Trophoblast cell (in vitro differentiated cells and primary cell): ENCODE measurements around the gene AKIP1.

Experiments used
- DNase-seq, 2 donors: peaks; one replicate each; pipeline ENCODE4 v3.0.0-alpha.2; 2016
- H2AFZ ChIP-seq: 2 replicates; pipeline ENCODE4 v1.6.1; 2013; ENCODE audit warnings: low read length, moderate library complexity, mild to moderate bottlenecking; ENCODE audit not compliant: insufficient read depth, poor library complexity
- H2AK5ac ChIP-seq: 2 replicates; pipeline ENCODE4 v1.6.1; 2013; ENCODE audit warnings: mild to moderate bottlenecking, low read length
- H2BK120ac ChIP-seq: 2 replicates; pipeline ENCODE4 v1.6.1; 2013; ENCODE audit warnings: low read length, mild to moderate bottlenecking, moderate library complexity; ENCODE audit not compliant: insufficient read depth, poor library complexity
- H2BK12ac ChIP-seq: 2 replicates; pipeline ENCODE4 v1.6.1; 2013; ENCODE audit warnings: mild to moderate bottlenecking, low read length, moderate library complexity
- H2BK5ac ChIP-seq: 2 replicates; pipeline ENCODE4 v1.6.1; 2013; ENCODE audit warnings: low read length, low read depth, moderate library complexity, mild to moderate bottlenecking; ENCODE audit not compliant: poor library complexity
- H3K14ac ChIP-seq: 2 replicates; pipeline ENCODE4 v1.6.1; 2013; ENCODE audit warnings: mild to moderate bottlenecking, low read length
- H3K18ac ChIP-seq: 2 replicates; pipeline ENCODE4 v1.6.1; 2013; ENCODE audit warnings: mild to moderate bottlenecking, low read length
- H3K23ac ChIP-seq: 2 replicates; pipeline ENCODE4 v1.6.1; 2013; ENCODE audit warnings: low read length
- H3K27ac ChIP-seq: 2 replicates; pipeline ENCODE4 v1.5.1; 2013; ENCODE audit warnings: low read depth, mild to moderate bottlenecking, inconsistent platforms, low read length, moderate library complexity
- H3K27me3 ChIP-seq: 2 replicates; pipeline ENCODE4 v1.6.1; 2013; ENCODE audit warnings: inconsistent platforms, mild to moderate bottlenecking, low read length, moderate library complexity; ENCODE audit not compliant: insufficient read depth
- H3K36me3 ChIP-seq, 2 experiments: 1 replicate in 1 of 2; 2 replicates in 1 of 2; pipeline ENCODE4 v1.6.1; 2013; ENCODE audit warnings: low read length in 2 of 2, mild to moderate bottlenecking in 2 of 2, moderate library complexity in 1 of 2; ENCODE audit not compliant: insufficient read depth in 2 of 2, control insufficient read depth in 1 of 2
- H3K4ac ChIP-seq: 2 replicates; pipeline ENCODE4 v1.6.1; 2013; ENCODE audit warnings: low read depth, mild to moderate bottlenecking, low read length, moderate library complexity
- H3K4me1 ChIP-seq, 2 experiments: 1 replicate in 1 of 2; 2 replicates in 1 of 2; pipeline ENCODE4 v1.6.1; 2013; ENCODE audit warnings: low read length in 2 of 2, mild to moderate bottlenecking in 2 of 2, moderate library complexity in 1 of 2; ENCODE audit not compliant: insufficient read depth in 2 of 2, control insufficient read depth in 1 of 2
- H3K4me2 ChIP-seq: 2 replicates; pipeline ENCODE4 v1.6.1; 2013; ENCODE audit warnings: inconsistent platforms, mild to moderate bottlenecking, low read length, moderate library complexity
- H3K4me3 ChIP-seq: 2 replicates; pipeline ENCODE4 v1.5.1; 2013; ENCODE audit warnings: mild to moderate bottlenecking, low read depth, low read length, inconsistent platforms
- H3K79me1 ChIP-seq: one replicate; pipeline ENCODE4 v1.6.1; 2013; ENCODE audit warnings: low read length
- H3K79me2 ChIP-seq: 2 replicates; pipeline ENCODE4 v1.6.1; 2013; ENCODE audit warnings: low read length, mild to moderate bottlenecking; ENCODE audit not compliant: control insufficient read depth, insufficient read depth, poor library complexity
- H3K9ac ChIP-seq: 2 replicates; pipeline ENCODE4 v1.6.1; 2013; ENCODE audit warnings: mild to moderate bottlenecking, low read length
- H3K9me3 ChIP-seq: 2 replicates; pipeline ENCODE4 v1.6.1; 2013; ENCODE audit warnings: low read depth, mild to moderate bottlenecking, control low read depth, inconsistent platforms, low read length; ENCODE audit not compliant: insufficient read depth
- H4K12ac ChIP-seq: 2 replicates; pipeline ENCODE4 v1.6.1; 2013; ENCODE audit warnings: low read depth, mild to moderate bottlenecking, low read length, moderate library complexity
- H4K8ac ChIP-seq: 2 replicates; pipeline ENCODE4 v1.6.1; 2013; ENCODE audit warnings: low read depth, mild to moderate bottlenecking, low read length, moderate library complexity
- H4K91ac ChIP-seq: one replicate; pipeline ENCODE4 v1.6.1; 2013; ENCODE audit warnings: low read depth, mild to moderate bottlenecking, low read length, moderate library complexity
- WGBS: extraction: QIAGEN DNeasy Blood & Tissue Kit; methylation state at CpG from one replicate; pipeline ENCODE4 v1.1.7; 2013; ENCODE audit warnings: missing lambda C conversion rate; ENCODE audit not compliant: insufficient read length, insufficient coverage; ENCODE audit errors: extremely low coverage; 5-methylcytosine and 5-hydroxymethylcytosine counted together

Gene AKIP1

GRCh38 chr11:8937159-8937558 is 26.2 kb downstream of the AKIP1 start:
- Histone ChIP-seq H3K4me3 (no peak overlapping the region), H4K8ac (no peak overlapping the region), H3K23ac (no peak overlapping the region), H4K91ac (no peak overlapping the region), H3K27me3 (no peaks in the 10 kb centered on the region), H3K14ac (no peak overlapping the region), H3K9ac (no peak overlapping the region), H3K4me2 (no peak overlapping the region), H3K18ac (no peak overlapping the region), H3K36me3 (no peaks in the 10 kb centered on the region), H4K12ac (no peak overlapping the region), H2AFZ (no peak overlapping the region), H3K9me3 (no peaks in the 10 kb centered on the region), H3K4ac (no peak overlapping the region), H2AK5ac (no peak overlapping the region), H3K4me1 (peaks cover 4 to 11% of the 10 kb centered on the region in 2 experiments), H3K79me2 (no peaks in the 10 kb centered on the region), H2BK5ac (no peak overlapping the region), H3K27ac (no peak overlapping the region), H2BK12ac (no peak overlapping the region), H3K79me1 (no peaks in the 10 kb centered on the region), H2BK120ac (no peak overlapping the region)
- WGBS: no CpG with 5 or more reads among the region's 10 CpGs
- peak in 1 of 2 donors; percentile 29 for DNase-seq

DNA sequence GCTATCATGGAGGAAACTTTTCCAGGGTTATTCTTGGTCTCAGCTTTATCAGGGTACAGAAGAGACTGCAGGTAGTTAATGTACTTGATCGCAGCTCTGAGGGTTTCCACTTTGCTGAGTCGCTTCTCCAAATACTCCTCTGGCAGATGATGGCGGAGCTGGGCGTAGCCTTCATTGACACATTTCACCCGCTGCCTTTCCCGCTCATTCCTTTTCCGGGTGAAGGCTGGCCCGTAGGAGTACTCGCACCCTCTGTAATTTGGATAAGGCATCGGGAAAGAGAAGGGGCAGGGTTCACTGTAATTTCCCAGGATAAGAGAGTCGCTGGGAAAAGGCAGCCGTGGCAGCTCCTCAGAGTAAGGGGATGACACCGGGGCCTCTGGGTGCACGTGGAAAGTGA is 26.7 kb downstream of the AKIP1 start:
- H3K4me3 ChIP-seq: no peak overlapping the region
- DNase-seq: no peak
- no peak overlapping the region for H3K27ac ChIP-seq
- no peak overlapping the region for H3K9ac ChIP-seq
- no peak overlapping the region for H4K91ac ChIP-seq
- H2BK12ac ChIP-seq: no peak overlapping the region
- H3K9me3 ChIP-seq: no peaks in the 10 kb centered on the region
- no CpG with 5 or more reads among the region's 14 CpGs for WGBS
- no peaks in the 10 kb centered on the region for H3K36me3 ChIP-seq
- no peaks in the 10 kb centered on the region for H3K27me3 ChIP-seq
- no peaks in the 10 kb centered on the region for H3K79me2 ChIP-seq
- no peak overlapping the region for H2AK5ac ChIP-seq
- no peak overlapping the region for H3K18ac ChIP-seq
- no peak overlapping the region for H2BK5ac ChIP-seq
- no peak overlapping the region for H2AFZ ChIP-seq
- no peak overlapping the region for H4K12ac ChIP-seq
- no peak overlapping the region for H3K14ac ChIP-seq
- no peak overlapping the region for H3K23ac ChIP-seq
- no peak overlapping the region for H3K4me2 ChIP-seq
- H2BK120ac ChIP-seq: no peak overlapping the region
- H3K4ac ChIP-seq: no peak overlapping the region
- no peaks in the 10 kb centered on the region for H3K79me1 ChIP-seq
- no peak overlapping the region for H4K8ac ChIP-seq
- peaks cover 3 to 9% of the 10 kb centered on the region in 2 experiments for H3K4me1 ChIP-seq

GRCh38 chr11:8941341-8942103 is 30.5 kb downstream of the AKIP1 start:
- no peak overlapping the region for H3K4me3 ChIP-seq
- no peak overlapping the region for H3K27ac ChIP-seq
- H3K36me3 ChIP-seq: no peaks in the 10 kb centered on the region
- no peak overlapping the region for H2AK5ac ChIP-seq
- H4K8ac ChIP-seq: no peak overlapping the region
- no peak overlapping the region for H3K23ac ChIP-seq
- no peak overlapping the region for H3K4me2 ChIP-seq
- no peak overlapping the region for H2AFZ ChIP-seq
- no peak overlapping the region for H2BK5ac ChIP-seq
- H3K79me2 ChIP-seq: no peaks in the 10 kb centered on the region
- no peak overlapping the region for H3K18ac ChIP-seq
- H3K9ac ChIP-seq: no peak overlapping the region
- DNase-seq: no peak
- no peak overlapping the region for H3K14ac ChIP-seq
- H2BK12ac ChIP-seq: no peak overlapping the region
- H2BK120ac ChIP-seq: no peak overlapping the region
- H3K79me1 ChIP-seq: no peaks in the 10 kb centered on the region
- H3K4me1 ChIP-seq: no peaks in the 10 kb centered on the region
- H3K27me3 ChIP-seq: no peaks in the 10 kb centered on the region
- H4K91ac ChIP-seq: no peak overlapping the region
- no peak overlapping the region for H3K4ac ChIP-seq
- WGBS: no CpG with 5 or more reads among the region's 8 CpGs
- H3K9me3 ChIP-seq: no peaks in the 10 kb centered on the region
- H4K12ac ChIP-seq: no peak overlapping the region

DNA sequence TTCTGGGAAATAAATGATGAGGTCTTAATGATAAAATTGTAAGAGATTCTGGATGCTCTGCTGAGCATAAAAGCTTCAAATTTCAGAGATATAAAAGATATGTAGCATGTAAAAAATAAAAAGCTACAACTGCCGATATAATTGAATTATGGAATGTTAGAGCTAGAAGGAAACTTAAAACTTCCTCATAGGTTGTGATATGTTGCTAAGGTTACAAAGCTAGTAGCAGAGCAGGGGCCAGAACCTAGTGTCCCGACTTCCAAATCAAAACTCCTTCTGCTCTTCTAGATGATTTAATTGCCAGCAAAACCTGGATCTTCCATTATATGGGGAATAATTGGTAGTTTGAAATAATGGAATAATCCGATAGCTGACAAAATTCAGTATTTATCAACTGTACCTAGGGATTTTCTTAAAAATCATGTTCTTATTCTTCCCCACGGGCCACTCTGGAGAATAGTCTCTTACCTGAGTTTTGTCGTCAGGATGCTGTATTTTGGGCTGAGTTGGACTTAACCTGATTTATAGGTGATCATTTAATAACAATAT is 31.6 kb downstream of the AKIP1 start, which contains the start of gene ASCL3:
TSS of gene ASCL3 (minus strand) at position 499 of the 549 bp plus-strand sequence. CDS start 4,855 bp downstream, outside the sequence.
- no CpG with 5 or more reads among the region's 5 CpGs for WGBS
- no peak within 1 kb of the TSS for H2AK5ac ChIP-seq
- no peaks in the 10 kb centered on the region for H3K79me2 ChIP-seq
- no peak within 1 kb of the TSS for H4K91ac ChIP-seq
- H3K4me1 ChIP-seq: no peaks in the 10 kb centered on the region
- H4K12ac ChIP-seq: no peak within 1 kb of the TSS
- H3K79me1 ChIP-seq: no peaks in the 10 kb centered on the region
- H3K4me3 ChIP-seq: no peak within 1 kb of the TSS
- DNase-seq: no peak
- H3K14ac ChIP-seq: no peak within 1 kb of the TSS
- no peak within 1 kb of the TSS for H2BK12ac ChIP-seq
- H3K27ac ChIP-seq: no peak within 1 kb of the TSS
- H2BK5ac ChIP-seq: no peak within 1 kb of the TSS
- H3K23ac ChIP-seq: no peak within 1 kb of the TSS
- H4K8ac ChIP-seq: no peak within 1 kb of the TSS
- H3K27me3 ChIP-seq: no peaks in the 10 kb centered on the region
- no peaks in the 10 kb centered on the region for H3K36me3 ChIP-seq
- H3K4ac ChIP-seq: no peak within 1 kb of the TSS
- no peaks in the 10 kb centered on the region for H3K9me3 ChIP-seq
- H2BK120ac ChIP-seq: no peak within 1 kb of the TSS
- H3K9ac ChIP-seq: no peak within 1 kb of the TSS
- no peak within 1 kb of the TSS for H3K18ac ChIP-seq
- H3K4me2 ChIP-seq: no peak within 1 kb of the TSS
- H2AFZ ChIP-seq: no peak within 1 kb of the TSS
